HepG2 (cell line): Measurements from ENCODE around the gene ZNF512B. TPM values are rescaled to one million over a fixed set of nuclear protein-coding genes. Genes with fewer than 3 reads are reported as not detected.

Experiments used
- HDAC2 ChIP-seq: sonication (generic); formaldehyde crosslinking; IDR thresholded peaks from 2 replicates; pipeline ENCODE4 v1.4.0; 2020; ENCODE audit warnings: missing genetic modification reagents
- HNRNPL ChIP-seq: fragments of 200-400 bp; formaldehyde crosslinking; IDR thresholded peaks from 2 replicates; pipeline ENCODE4 v1.6.1; 2017; ENCODE audit warnings: mild to moderate bottlenecking, low read depth, low read length
- JARID2 ChIP-seq: sonication (generic); formaldehyde crosslinking; IDR thresholded peaks from 2 replicates; pipeline ENCODE4 v1.8.1; 2023; ENCODE audit warnings: missing genetic modification reagents, inconsistent platforms; ENCODE audit not compliant: insufficient replicate concordance
- JUNB ChIP-seq: sonication (generic); formaldehyde crosslinking; IDR thresholded peaks from 2 replicates; pipeline ENCODE4 v1.8.0; 2022; ENCODE audit warnings: missing genetic modification reagents, mild to moderate bottlenecking, borderline replicate concordance
- KDM4B ChIP-seq: sonication (generic); formaldehyde crosslinking; IDR thresholded peaks from 2 replicates; pipeline ENCODE4 v1.4.0; 2020; ENCODE audit warnings: missing genetic modification reagents
- LRRFIP1 ChIP-seq: sonication (generic); formaldehyde crosslinking; conservative IDR thresholded peaks from 2 replicates; pipeline ENCODE4 v1.4.0; 2020; ENCODE audit warnings: missing genetic modification reagents
- PCBP1 ChIP-seq: fragments of 200-400 bp; formaldehyde crosslinking; IDR thresholded peaks from 2 replicates; pipeline ENCODE4 v1.6.1; 2017; ENCODE audit warnings: mild to moderate bottlenecking, low read depth, low read length, borderline replicate concordance
- PHB2 ChIP-seq: fragments of 450-650 bp; IDR thresholded peaks from 2 replicates; pipeline ENCODE4 v1.6.1; 2018; ENCODE audit not compliant: partially characterized antibody
- PLSCR1 ChIP-seq: sonication (generic); formaldehyde crosslinking; IDR thresholded peaks from 2 replicates; pipeline ENCODE4 v1.5.0; 2020; ENCODE audit warnings: missing genetic modification reagents, mild to moderate bottlenecking, borderline replicate concordance
- POGK ChIP-seq: sonication (generic); formaldehyde crosslinking; conservative IDR thresholded peaks from 2 replicates; pipeline ENCODE4 v1.8.0; 2022; ENCODE audit warnings: mild to moderate bottlenecking, moderate library complexity, missing genetic modification reagents
- SRY ChIP-seq: sonication (generic); formaldehyde crosslinking; IDR thresholded peaks from 2 replicates; pipeline ENCODE4 v1.8.0; 2022; ENCODE audit warnings: mild to moderate bottlenecking, missing genetic modification reagents
- SUZ12 ChIP-seq: fragments of 150-350 bp; IDR thresholded peaks from 2 replicates; pipeline ENCODE4 v1.6.1; 2014; ENCODE audit warnings: low read depth, low read length
- TRIM22 ChIP-seq: fragments of 450-650 bp; IDR thresholded peaks from 2 replicates; pipeline ENCODE4 v1.6.1; 2017
- ZMAT5 ChIP-seq: sonication (generic); formaldehyde crosslinking; IDR thresholded peaks from 2 replicates; pipeline ENCODE4 v1.5.0; 2020; ENCODE audit warnings: mild to moderate bottlenecking, low read depth, missing genetic modification reagents, borderline replicate concordance
- ZMYM4 ChIP-seq: sonication (generic); formaldehyde crosslinking; IDR thresholded peaks from 2 replicates; pipeline ENCODE4 v1.8.1; 2023; ENCODE audit warnings: mild to moderate bottlenecking, missing genetic modification reagents
- ZNF207 ChIP-seq: fragments of 450-650 bp; IDR thresholded peaks from 2 replicates; pipeline ENCODE4 v1.6.1; 2016; ENCODE audit warnings: antibody characterized with exemption, borderline replicate concordance
- ZNF432 ChIP-seq: sonication (generic); formaldehyde crosslinking; IDR thresholded peaks from 2 replicates; pipeline ENCODE4 v1.5.0; 2020; ENCODE audit warnings: missing genetic modification reagents, mild to moderate bottlenecking, borderline replicate concordance
- ZNF605 ChIP-seq: sonication (generic); formaldehyde crosslinking; IDR thresholded peaks from 2 replicates; pipeline ENCODE4 v1.8.0; 2022; ENCODE audit warnings: mild to moderate bottlenecking, missing genetic modification reagents
- ZNF839 ChIP-seq: sonication (generic); formaldehyde crosslinking; IDR thresholded peaks from 2 replicates; pipeline ENCODE4 v1.4.0; 2020; ENCODE audit warnings: missing genetic modification reagents, mild to moderate bottlenecking, borderline replicate concordance
- ZNF883 ChIP-seq: sonication (generic); formaldehyde crosslinking; IDR thresholded peaks from 2 replicates; pipeline ENCODE4 v1.5.1; 2020; ENCODE audit warnings: mild to moderate bottlenecking, missing genetic modification reagents; ENCODE audit errors: not compliant biosample characterization
- polyA plus RNA-seq, 8 experiments: library from polyadenylated mRNA; depleted of rRNA in 3 of 8; stranded (reverse) in 7 of 8; unstranded in 1 of 8; fragments of >200 nt; fragmentation: Illumina TruSeq in 4 of 8; extraction: Trizol in 4 of 8; gene quantifications; 2 replicates each; pipeline versions ENCODE4 v1.2.1 to v1.2.3, GENCODE V29; 2011 to 2016; ENCODE audit warnings: low read depth in 4 of 8, missing spikeins in 1 of 8, mixed read lengths in 1 of 8; ENCODE audit not compliant: insufficient read depth in 1 of 8
- total RNA-seq, 5 experiments: library from RNA; depleted of rRNA; stranded (reverse); fragments of >200 nt; fragmentation: Illumina TruSeq; extraction: Trizol; gene quantifications; 2 replicates each; pipeline ENCODE4 v1.2.3, GENCODE V29; 2016; ENCODE audit warnings: low read depth in 1 of 5

ZNF512B gene
- total and polyA plus RNA-seq, 2 of the 13 experiments (the other 11 are each of a cell fraction or from before 2014, with no cell fraction given) = 11.5 to 30.6 TPM

- TF ChIP-seq TRIM22 (no peak), ZNF605 (CRISPR knock-in tag) (no peak), KDM4B (no peak), HNRNPL (no peak; the same call in none of the 2 replicates), ZMAT5 (CRISPR knock-in tag) (no peak), LRRFIP1 (CRISPR knock-in tag) (0 out of 2 replicates have a peak, but pooled peaks have one; percentile 56), PCBP1 (peak; percentile 67; the same call in 1 of the 2 replicates), JARID2 (CRISPR knock-in tag) (no peak), ZMYM4 (no peak), JUNB (CRISPR knock-in tag) (no peak), HDAC2 (CRISPR knock-in tag) (peak; percentile 51), ZNF883 (CRISPR knock-in tag) (peak; percentile 46), PLSCR1 (CRISPR knock-in tag) (no peak), ZNF207 (no peak), ZNF839 (CRISPR knock-in tag) (no peak), ZNF432 (no peak), SRY (CRISPR knock-in tag) (0 out of 2 replicates have a peak, but pooled peaks have one; percentile 48), POGK (CRISPR knock-in tag) (peak; percentile 77; the same call in 1 of the 2 replicates), SUZ12 (no peak), PHB2 (no peak)
These were observed 12.6 kb downstream of the ZNF512B start (continued) for GRCh38 chr20:63957004-63957689.
